HepG2 (cell line): ENCODE data around the gene S100A4. TPM values are rescaled to one million over a fixed set of nuclear protein-coding genes. Genes with fewer than 3 reads are reported as not detected.

Source experiments
- ARHGAP35 ChIP-seq: sonication (generic); formaldehyde crosslinking; IDR thresholded peaks from 2 replicates; pipeline ENCODE4 v1.9.0; 2022; ENCODE audit warnings: mild to moderate bottlenecking, inconsistent platforms, moderate library complexity, missing genetic modification reagents, borderline replicate concordance
- ATF1 ChIP-seq: IDR thresholded peaks from 2 replicates; pipeline ENCODE4 v1.6.1; 2016; ENCODE audit warnings: mild to moderate bottlenecking, control low read depth
- CBFB ChIP-seq: sonication (generic); formaldehyde crosslinking; IDR thresholded peaks from 2 replicates; pipeline ENCODE4 v1.4.0; 2020; ENCODE audit warnings: missing genetic modification reagents
- GABPA ChIP-seq, 2 experiments: IDR thresholded peaks; 2 replicates each; pipeline ENCODE4 v1.6.1; 2011 to 2016; ENCODE audit warnings: low read depth in 2 of 2, low read length in 1 of 2, missing biosample characterization in 1 of 2, missing genetic modification characterization in 1 of 2
- HNRNPK ChIP-seq: fragments of 200-400 bp; formaldehyde crosslinking; IDR thresholded peaks from 2 replicates; pipeline ENCODE4 v1.6.1; 2018; ENCODE audit warnings: low read length, low read depth, moderate library complexity, mild to moderate bottlenecking; ENCODE audit not compliant: poor library complexity, severe bottlenecking
- TCF7 ChIP-seq: sonication (generic); IDR thresholded peaks from 2 replicates; pipeline ENCODE4 v1.6.1; 2016; ENCODE audit warnings: antibody characterized with exemption, low read depth
- TOPORS ChIP-seq: sonication (generic); formaldehyde crosslinking; IDR thresholded peaks from 2 replicates; pipeline ENCODE4 v1.8.0; 2023; ENCODE audit warnings: mild to moderate bottlenecking, missing genetic modification reagents
- ZFP82 ChIP-seq: sonication (generic); formaldehyde crosslinking; IDR thresholded peaks from 2 replicates; pipeline ENCODE4 v1.5.1; 2020; ENCODE audit warnings: mild to moderate bottlenecking, missing genetic modification reagents, borderline replicate concordance
- ZNF160 ChIP-seq: sonication (generic); formaldehyde crosslinking; IDR thresholded peaks from 2 replicates; pipeline ENCODE4 v1.8.0; 2022; ENCODE audit warnings: mild to moderate bottlenecking, inconsistent platforms, missing genetic modification reagents
- ZNF225 ChIP-seq: sonication (generic); formaldehyde crosslinking; IDR thresholded peaks from 2 replicates; pipeline ENCODE4 v1.4.0; 2020; ENCODE audit warnings: mild to moderate bottlenecking, missing genetic modification reagents
- ZNF317 ChIP-seq: sonication (generic); formaldehyde crosslinking; IDR thresholded peaks from 2 replicates; pipeline ENCODE4 v1.5.0; 2020; ENCODE audit warnings: mild to moderate bottlenecking, missing genetic modification reagents
- ZNF326 ChIP-seq: sonication (generic); formaldehyde crosslinking; IDR thresholded peaks from 2 replicates; pipeline ENCODE4 v1.4.0; 2020; ENCODE audit warnings: missing genetic modification reagents, borderline replicate concordance
- ZNF432 ChIP-seq: sonication (generic); formaldehyde crosslinking; IDR thresholded peaks from 2 replicates; pipeline ENCODE4 v1.5.0; 2020; ENCODE audit warnings: missing genetic modification reagents, mild to moderate bottlenecking, borderline replicate concordance
- ZNF562 ChIP-seq: sonication (generic); formaldehyde crosslinking; IDR thresholded peaks from 2 replicates; pipeline ENCODE4 v1.8.0; 2022; ENCODE audit warnings: missing genetic modification reagents, borderline replicate concordance
- polyA plus RNA-seq, 8 experiments: library from polyadenylated mRNA; depleted of rRNA in 3 of 8; stranded (reverse) in 7 of 8; unstranded in 1 of 8; fragments of >200 nt; fragmentation: Illumina TruSeq in 4 of 8; extraction: Trizol in 4 of 8; gene quantifications; 2 replicates each; pipeline versions ENCODE4 v1.2.1 to v1.2.3, GENCODE V29; 2011 to 2016; ENCODE audit warnings: low read depth in 4 of 8, missing spikeins in 1 of 8, mixed read lengths in 1 of 8; ENCODE audit not compliant: insufficient read depth in 1 of 8
- total RNA-seq, 5 experiments: library from RNA; depleted of rRNA; stranded (reverse); fragments of >200 nt; fragmentation: Illumina TruSeq; extraction: Trizol; gene quantifications; 2 replicates each; pipeline ENCODE4 v1.2.3, GENCODE V29; 2016; ENCODE audit warnings: low read depth in 1 of 5
- TF ChIP-seq, protein P1 (sequence below): sonication (generic); formaldehyde crosslinking; IDR thresholded peaks from 2 replicates; pipeline ENCODE4 v1.5.1; 2020; ENCODE audit warnings: missing genetic modification reagents, mild to moderate bottlenecking, borderline replicate concordance
- TF ChIP-seq, protein P2 (sequence below): sonication (generic); formaldehyde crosslinking; IDR thresholded peaks from 2 replicates; pipeline ENCODE4 v1.4.0; 2020; ENCODE audit warnings: missing genetic modification reagents
- TF ChIP-seq, protein P3 (sequence below): sonication (generic); formaldehyde crosslinking; IDR thresholded peaks from 2 replicates; pipeline ENCODE4 v1.8.0; 2022; ENCODE audit warnings: mild to moderate bottlenecking, missing genetic modification reagents, moderate library complexity
- TF ChIP-seq, protein P4 (sequence below): sonication (generic); formaldehyde crosslinking; IDR thresholded peaks from 2 replicates; pipeline ENCODE4 v1.4.0; 2020; ENCODE audit warnings: mild to moderate bottlenecking, low read depth, missing genetic modification reagents

S100A4 gene
- total and polyA plus RNA-seq, 2 of the 13 experiments (the other 11 are each of a cell fraction or from before 2014, with no cell fraction given) = 12.9 to 20.2 TPM

DNA sequence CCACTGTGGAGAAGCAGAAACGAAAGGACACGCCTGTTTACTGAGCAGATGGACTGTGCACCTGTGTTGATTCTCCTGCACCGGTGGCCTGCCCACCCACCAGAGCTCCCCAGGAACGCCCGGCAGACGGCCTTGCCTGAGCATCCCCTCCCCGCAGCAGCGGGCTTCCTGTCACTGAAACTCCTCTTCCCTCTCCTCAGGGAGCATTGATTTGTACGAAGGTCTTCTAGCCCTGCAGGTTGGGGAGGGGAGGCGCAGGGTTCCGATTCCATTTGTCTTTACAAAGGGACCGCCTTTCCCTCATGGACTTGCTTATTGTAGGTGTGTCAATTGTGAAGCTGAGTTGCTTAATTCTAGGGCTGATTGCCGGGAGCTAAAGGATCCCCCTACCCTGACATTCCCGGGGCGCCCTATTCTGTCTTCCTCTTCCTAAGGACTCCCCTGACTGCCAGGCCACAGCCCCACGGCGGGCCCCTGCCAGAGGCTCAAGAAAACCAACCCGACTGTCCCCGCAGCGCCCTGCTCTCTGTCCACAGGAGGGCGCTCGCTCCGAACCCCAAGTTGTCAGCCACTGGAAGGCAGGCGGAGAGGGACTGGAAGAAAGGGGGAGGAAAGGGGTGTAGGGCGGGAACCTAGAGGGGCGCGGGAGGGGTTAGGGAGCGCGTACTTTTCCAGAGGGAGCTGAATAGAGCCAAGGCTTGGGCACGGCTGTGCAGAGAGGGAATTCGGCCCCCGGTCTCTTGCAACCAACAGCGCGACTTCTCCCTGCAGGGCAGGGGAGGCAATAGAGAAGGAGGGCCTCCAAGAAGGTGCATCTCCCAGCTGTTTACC lies 12.6 kb downstream of the S100A4 start (continued):
- no peak for TF ChIP-seq ARHGAP35 (CRISPR knock-in tag)
- TF ChIP-seq HNRNPK = no peak
- no peak for TF ChIP-seq ZNF225 (CRISPR knock-in tag)
- no peak for TF ChIP-seq ZNF317 (CRISPR knock-in tag)
- no peak for TF ChIP-seq TOPORS
- no peak for TF ChIP-seq ZNF432
- TF ChIP-seq, protein P1, sequence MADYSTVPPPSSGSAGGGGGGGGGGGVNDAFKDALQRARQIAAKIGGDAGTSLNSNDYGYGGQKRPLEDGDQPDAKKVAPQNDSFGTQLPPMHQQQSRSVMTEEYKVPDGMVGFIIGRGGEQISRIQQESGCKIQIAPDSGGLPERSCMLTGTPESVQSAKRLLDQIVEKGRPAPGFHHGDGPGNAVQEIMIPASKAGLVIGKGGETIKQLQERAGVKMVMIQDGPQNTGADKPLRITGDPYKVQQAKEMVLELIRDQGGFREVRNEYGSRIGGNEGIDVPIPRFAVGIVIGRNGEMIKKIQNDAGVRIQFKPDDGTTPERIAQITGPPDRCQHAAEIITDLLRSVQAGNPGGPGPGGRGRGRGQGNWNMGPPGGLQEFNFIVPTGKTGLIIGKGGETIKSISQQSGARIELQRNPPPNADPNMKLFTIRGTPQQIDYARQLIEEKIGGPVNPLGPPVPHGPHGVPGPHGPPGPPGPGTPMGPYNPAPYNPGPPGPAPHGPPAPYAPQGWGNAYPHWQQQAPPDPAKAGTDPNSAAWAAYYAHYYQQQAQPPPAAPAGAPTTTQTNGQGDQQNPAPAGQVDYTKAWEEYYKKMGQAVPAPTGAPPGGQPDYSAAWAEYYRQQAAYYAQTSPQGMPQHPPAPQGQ (CRISPR knock-in tag) = no peak
- no peak for TF ChIP-seq ATF1 (CRISPR knock-in tag)
- TF ChIP-seq ZNF562 = no peak
- no peak for TF ChIP-seq TCF7
- no peak for TF ChIP-seq ZNF326 (CRISPR knock-in tag)
- no peak for TF ChIP-seq ZNF160 (CRISPR knock-in tag)
- TF ChIP-seq GABPA (IDR thresholded peaks at IDR 0.05; ENCODE audit: low read depth, low read length) = no peak
- TF ChIP-seq GABPA (CRISPR knock-in tag; IDR thresholded peaks at IDR 0.05; ENCODE audit: low read depth) = no peak
- TF ChIP-seq ZFP82 = no peak
- TF ChIP-seq, protein P2, sequence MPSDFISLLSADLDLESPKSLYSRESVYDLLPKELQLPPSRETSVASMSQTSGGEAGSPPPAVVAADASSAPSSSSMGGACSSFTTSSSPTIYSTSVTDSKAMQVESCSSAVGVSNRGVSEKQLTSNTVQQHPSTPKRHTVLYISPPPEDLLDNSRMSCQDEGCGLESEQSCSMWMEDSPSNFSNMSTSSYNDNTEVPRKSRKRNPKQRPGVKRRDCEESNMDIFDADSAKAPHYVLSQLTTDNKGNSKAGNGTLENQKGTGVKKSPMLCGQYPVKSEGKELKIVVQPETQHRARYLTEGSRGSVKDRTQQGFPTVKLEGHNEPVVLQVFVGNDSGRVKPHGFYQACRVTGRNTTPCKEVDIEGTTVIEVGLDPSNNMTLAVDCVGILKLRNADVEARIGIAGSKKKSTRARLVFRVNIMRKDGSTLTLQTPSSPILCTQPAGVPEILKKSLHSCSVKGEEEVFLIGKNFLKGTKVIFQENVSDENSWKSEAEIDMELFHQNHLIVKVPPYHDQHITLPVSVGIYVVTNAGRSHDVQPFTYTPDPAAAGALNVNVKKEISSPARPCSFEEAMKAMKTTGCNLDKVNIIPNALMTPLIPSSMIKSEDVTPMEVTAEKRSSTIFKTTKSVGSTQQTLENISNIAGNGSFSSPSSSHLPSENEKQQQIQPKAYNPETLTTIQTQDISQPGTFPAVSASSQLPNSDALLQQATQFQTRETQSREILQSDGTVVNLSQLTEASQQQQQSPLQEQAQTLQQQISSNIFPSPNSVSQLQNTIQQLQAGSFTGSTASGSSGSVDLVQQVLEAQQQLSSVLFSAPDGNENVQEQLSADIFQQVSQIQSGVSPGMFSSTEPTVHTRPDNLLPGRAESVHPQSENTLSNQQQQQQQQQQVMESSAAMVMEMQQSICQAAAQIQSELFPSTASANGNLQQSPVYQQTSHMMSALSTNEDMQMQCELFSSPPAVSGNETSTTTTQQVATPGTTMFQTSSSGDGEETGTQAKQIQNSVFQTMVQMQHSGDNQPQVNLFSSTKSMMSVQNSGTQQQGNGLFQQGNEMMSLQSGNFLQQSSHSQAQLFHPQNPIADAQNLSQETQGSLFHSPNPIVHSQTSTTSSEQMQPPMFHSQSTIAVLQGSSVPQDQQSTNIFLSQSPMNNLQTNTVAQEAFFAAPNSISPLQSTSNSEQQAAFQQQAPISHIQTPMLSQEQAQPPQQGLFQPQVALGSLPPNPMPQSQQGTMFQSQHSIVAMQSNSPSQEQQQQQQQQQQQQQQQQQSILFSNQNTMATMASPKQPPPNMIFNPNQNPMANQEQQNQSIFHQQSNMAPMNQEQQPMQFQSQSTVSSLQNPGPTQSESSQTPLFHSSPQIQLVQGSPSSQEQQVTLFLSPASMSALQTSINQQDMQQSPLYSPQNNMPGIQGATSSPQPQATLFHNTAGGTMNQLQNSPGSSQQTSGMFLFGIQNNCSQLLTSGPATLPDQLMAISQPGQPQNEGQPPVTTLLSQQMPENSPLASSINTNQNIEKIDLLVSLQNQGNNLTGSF (CRISPR knock-in tag) = no peak
- TF ChIP-seq, protein P3, sequence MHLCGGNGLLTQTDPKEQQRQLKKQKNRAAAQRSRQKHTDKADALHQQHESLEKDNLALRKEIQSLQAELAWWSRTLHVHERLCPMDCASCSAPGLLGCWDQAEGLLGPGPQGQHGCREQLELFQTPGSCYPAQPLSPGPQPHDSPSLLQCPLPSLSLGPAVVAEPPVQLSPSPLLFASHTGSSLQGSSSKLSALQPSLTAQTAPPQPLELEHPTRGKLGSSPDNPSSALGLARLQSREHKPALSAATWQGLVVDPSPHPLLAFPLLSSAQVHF = 0 out of 2 replicates have a peak, but pooled peaks have one; percentile 17
- TF ChIP-seq, protein P4, sequence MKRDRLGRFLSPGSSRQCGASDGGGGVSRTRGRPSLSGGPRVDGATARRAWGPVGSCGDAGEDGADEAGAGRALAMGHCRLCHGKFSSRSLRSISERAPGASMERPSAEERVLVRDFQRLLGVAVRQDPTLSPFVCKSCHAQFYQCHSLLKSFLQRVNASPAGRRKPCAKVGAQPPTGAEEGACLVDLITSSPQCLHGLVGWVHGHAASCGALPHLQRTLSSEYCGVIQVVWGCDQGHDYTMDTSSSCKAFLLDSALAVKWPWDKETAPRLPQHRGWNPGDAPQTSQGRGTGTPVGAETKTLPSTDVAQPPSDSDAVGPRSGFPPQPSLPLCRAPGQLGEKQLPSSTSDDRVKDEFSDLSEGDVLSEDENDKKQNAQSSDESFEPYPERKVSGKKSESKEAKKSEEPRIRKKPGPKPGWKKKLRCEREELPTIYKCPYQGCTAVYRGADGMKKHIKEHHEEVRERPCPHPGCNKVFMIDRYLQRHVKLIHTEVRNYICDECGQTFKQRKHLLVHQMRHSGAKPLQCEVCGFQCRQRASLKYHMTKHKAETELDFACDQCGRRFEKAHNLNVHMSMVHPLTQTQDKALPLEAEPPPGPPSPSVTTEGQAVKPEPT (CRISPR knock-in tag) = no peak
- 0 out of 2 replicates have a peak, but pooled peaks have one; percentile 29 for TF ChIP-seq CBFB
